Pancreas (tissue), 10 donors: ENCODE measurements around the gene AMHR2. TPM values are rescaled to one million over a fixed set of nuclear protein-coding genes. Genes with fewer than 3 reads are reported as not detected.

Source experiments
- ATAC-seq, 4 donors: fragments of 200-7000 bp; cut with Tn5 transposase; one replicate each; pipeline versions ENCODE4 v1.8.0 to v1.9.1; 2020; ENCODE audit warnings: mild to moderate bottlenecking in 4 of 4, moderate library complexity in 4 of 4
- DNase-seq, 6 donors: peaks; one replicate each; pipeline ENCODE4 v3.0.0-alpha.2; 2020
- FAIRE-seq: peaks from 2 replicates; lab custom pipeline; 2012; peaks lifted over from hg19 to GRCh38; lab: Jason Lieb, UNC
- H3K27ac ChIP-seq, 4 donors: fragments of 200-600 bp; sonication (generic); 1 replicate in 3 of 4; 2 replicates in 1 of 4; pipeline versions ENCODE4 v1.5.0 to v1.8.0; 2020
- H3K27me3 ChIP-seq, 4 donors: fragments of 200-600 bp; one replicate each; pipeline ENCODE4 v1.8.0; 2021
- H3K36me3 ChIP-seq, 3 donors: fragments of 200-600 bp; sonication (generic) in 1 of 3; one replicate each; pipeline versions ENCODE4 v1.5.0 to v1.8.0; 2020 to 2021
- H3K4me1 ChIP-seq, 3 donors: fragments of 200-600 bp; one replicate each; pipeline ENCODE4 v1.8.0; 2021
- H3K4me3 ChIP-seq, 4 donors: fragments of 200-600 bp; sonication (generic) in 2 of 4; one replicate each; pipeline versions ENCODE4 v1.5.0 to v1.8.0; 2020 to 2021
- H3K9me3 ChIP-seq, 4 donors: fragments of 200-600 bp; one replicate each; pipeline ENCODE4 v1.8.0; 2021
- WGBS, 2 donors: extraction: QIAGEN DNeasy Blood & Tissue Kit; methylation state at CpG; one replicate each; pipeline ENCODE4 v1.1.7; 2013; 5-methylcytosine and 5-hydroxymethylcytosine counted together
- intact Hi-C, 3 donors: fragments of 100-400 bp; cut with DNase I; formaldehyde crosslinking; loops; one replicate each; pipeline versions ENCODE4 v1.11.1 to v1.14.2; 2022
- polyA plus RNA-seq, 2 donors: library from polyadenylated mRNA; stranded (reverse); fragments of 200-250 nt; gene quantifications; one replicate each; pipeline ENCODE4 v1.2.3, GENCODE V29; 2013
- total RNA-seq, 6 donors: library from RNA; stranded (reverse); fragmentation: NEBNext Ultra II Directional in 4 of 6; extraction: Animal tissue kit (Norgen Biotek cat#: 25700) in 4 of 6; gene quantifications; one replicate each; pipeline versions ENCODE4 v1.2.1 to v1.2.4, GENCODE V29; 2021 to 2023
- TF ChIP-seq, protein P1 (sequence below), 4 donors: fragments of 200-600 bp; sonication (generic) in 3 of 4; IDR thresholded peaks; one replicate each; pipeline versions ENCODE4 v1.5.0 to v1.8.0; 2021; ENCODE audit warnings: antibody characterized with exemption in 4 of 4
- donor health status: healthy with polysubstance abuse.
- donor health status: DM: no; HTN: no; CAD: no; lungs with moderate emphysema.
- donor health status: DM: no; HTN: no; CAD: no.
- donor health status: control.
- donor health status: control.
- donor health status: Bipolar disorder and iron deficiency.
- donor health status: DM: yes; HTN: yes; CAD: no.
- donor health status: DM: no; HTN: no; CAD: no.
- donor health status: DM: no; HTN: no; CAD: no.
- donor health status: DM: yes; HTN: yes; CAD: no.

The AMHR2 gene
- total and polyA plus RNA-seq, 8 donors, result 1.7 to 8.1 (median 2.9) TPM

DNA sequence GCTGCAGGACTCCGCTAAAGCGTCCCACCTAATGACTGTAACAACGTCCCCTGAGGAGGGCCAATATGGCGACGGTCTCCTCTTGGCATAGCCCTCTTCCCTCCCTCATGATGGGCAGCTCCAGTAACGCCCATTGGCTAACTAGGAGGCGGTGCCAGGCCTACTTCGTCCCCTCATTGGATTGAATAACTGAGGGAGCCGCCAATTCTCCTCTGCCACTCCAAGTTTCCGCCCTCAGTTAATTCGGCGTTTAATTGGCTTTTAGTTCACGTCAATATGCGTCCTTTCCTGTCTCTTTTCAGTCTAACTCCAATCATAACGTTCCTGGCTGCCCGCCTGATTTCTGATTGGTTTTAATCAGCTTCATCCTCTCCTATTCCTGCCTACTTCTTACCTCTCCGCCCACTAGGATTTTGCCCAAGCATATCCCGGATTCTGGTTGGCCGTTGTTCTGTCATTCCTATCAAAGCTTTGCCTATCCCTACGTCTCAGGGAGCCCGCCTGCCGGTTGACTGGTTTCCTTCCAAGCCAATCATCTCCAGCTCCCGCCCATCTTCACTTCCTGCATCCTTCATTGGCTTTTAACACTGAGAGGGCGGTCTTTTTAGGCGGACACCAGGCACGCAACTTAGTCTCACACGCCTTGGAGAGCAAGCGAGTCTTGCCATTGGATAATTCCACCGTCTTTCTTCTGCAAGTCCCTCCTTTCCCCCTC is 44.1 kb upstream of the AMHR2 start:
- H3K27me3 ChIP-seq, result no peaks in the 10 kb centered on the region
- peaks cover 0 to 23% (median 7%) of the 10 kb centered on the region in 3 donors for H3K36me3 ChIP-seq
- H3K4me3 ChIP-seq, result peak overlapping the region in 3 of 4 donors; percentile 9 to 57 (median 56)
- no peaks in the 10 kb centered on the region for H3K9me3 ChIP-seq
- peaks cover 32 to 44% (median 35%) of the 10 kb centered on the region in 3 donors for H3K4me1 ChIP-seq
- peak overlapping the region; percentile 81 to 97 (median 96) for H3K27ac ChIP-seq
- TF ChIP-seq, protein P1, sequence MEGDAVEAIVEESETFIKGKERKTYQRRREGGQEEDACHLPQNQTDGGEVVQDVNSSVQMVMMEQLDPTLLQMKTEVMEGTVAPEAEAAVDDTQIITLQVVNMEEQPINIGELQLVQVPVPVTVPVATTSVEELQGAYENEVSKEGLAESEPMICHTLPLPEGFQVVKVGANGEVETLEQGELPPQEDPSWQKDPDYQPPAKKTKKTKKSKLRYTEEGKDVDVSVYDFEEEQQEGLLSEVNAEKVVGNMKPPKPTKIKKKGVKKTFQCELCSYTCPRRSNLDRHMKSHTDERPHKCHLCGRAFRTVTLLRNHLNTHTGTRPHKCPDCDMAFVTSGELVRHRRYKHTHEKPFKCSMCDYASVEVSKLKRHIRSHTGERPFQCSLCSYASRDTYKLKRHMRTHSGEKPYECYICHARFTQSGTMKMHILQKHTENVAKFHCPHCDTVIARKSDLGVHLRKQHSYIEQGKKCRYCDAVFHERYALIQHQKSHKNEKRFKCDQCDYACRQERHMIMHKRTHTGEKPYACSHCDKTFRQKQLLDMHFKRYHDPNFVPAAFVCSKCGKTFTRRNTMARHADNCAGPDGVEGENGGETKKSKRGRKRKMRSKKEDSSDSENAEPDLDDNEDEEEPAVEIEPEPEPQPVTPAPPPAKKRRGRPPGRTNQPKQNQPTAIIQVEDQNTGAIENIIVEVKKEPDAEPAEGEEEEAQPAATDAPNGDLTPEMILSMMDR (IDR thresholded peaks at IDR 0.05), result no peak
- ATAC-seq (peak; percentile 75 to 84 (median 79)), FAIRE-seq (peak; percentile 99), DNase-seq (peak; percentile 88 to 100 (median 98))
- intact Hi-C loops, result no loop called here
- 0% methylated on average over 28 to 29 of the region's 29 CpGs for WGBS, 2 donors

- Histone ChIP-seq H3K4me3 (peak within 1 kb of the TSS; percentile 9 to 57 (median 54)), H3K36me3 (peaks cover 0 to 23% (median 7%) of the 10 kb centered on the region in 3 donors), H3K27ac (peak within 1 kb of the TSS; percentile 81 to 97 (median 96)), H3K4me1 (peaks cover 32 to 51% (median 42%) of the 10 kb centered on the region in 3 donors), H3K27me3 (no peaks in the 10 kb centered on the region), H3K9me3 (no peaks in the 10 kb centered on the region)
- intact Hi-C loops, result no loop called here
- TF ChIP-seq, protein P1 (IDR thresholded peaks at IDR 0.05), result no peak
- DNase-seq (peak; percentile 89 to 99 (median 95)), FAIRE-seq (no peak), ATAC-seq (peak; percentile 61 to 76 (median 69))
- WGBS, 2 donors, result 1 to 2% methylated on average over 32 to 58 of the region's 71 CpGs
Observed at GRCh38 chr12:53380104-53380793, 43.4 kb upstream of the AMHR2 start, which contains the start of gene SP1. TSS of gene SP1 (plus strand) at chr12:53380176. CDS start at chr12:53380292, 116 bp downstream.

- FAIRE-seq (no peak), DNase-seq (peak in 4 of 6 donors; percentile 29 to 50 (median 43)), ATAC-seq (no peak)
- intact Hi-C loops, result no loop called here
- TF ChIP-seq, protein P1 (IDR thresholded peaks at IDR 0.05), result no peak
- no peaks in the 10 kb centered on the region for H3K9me3 ChIP-seq
- WGBS, 2 donors, result 10 to 15% methylated on average over 19 to 21 of the region's 21 CpGs
- H3K27me3 ChIP-seq, result no peaks in the 10 kb centered on the region
- H3K36me3 ChIP-seq, result peaks cover 0 to 23% (median 7%) of the 10 kb centered on the region in 3 donors
- H3K4me3 ChIP-seq, result peak overlapping the region in 3 of 4 donors; percentile 32 to 57 (median 51)
- H3K4me1 ChIP-seq, result peaks cover 32 to 59% (median 44%) of the 10 kb centered on the region in 3 donors
- H3K27ac ChIP-seq, result peak overlapping the region; percentile 77 to 97 (median 96)
Observed at GRCh38 chr12:53380794-53381730, 42.6 kb upstream of the AMHR2 start.

DNA sequence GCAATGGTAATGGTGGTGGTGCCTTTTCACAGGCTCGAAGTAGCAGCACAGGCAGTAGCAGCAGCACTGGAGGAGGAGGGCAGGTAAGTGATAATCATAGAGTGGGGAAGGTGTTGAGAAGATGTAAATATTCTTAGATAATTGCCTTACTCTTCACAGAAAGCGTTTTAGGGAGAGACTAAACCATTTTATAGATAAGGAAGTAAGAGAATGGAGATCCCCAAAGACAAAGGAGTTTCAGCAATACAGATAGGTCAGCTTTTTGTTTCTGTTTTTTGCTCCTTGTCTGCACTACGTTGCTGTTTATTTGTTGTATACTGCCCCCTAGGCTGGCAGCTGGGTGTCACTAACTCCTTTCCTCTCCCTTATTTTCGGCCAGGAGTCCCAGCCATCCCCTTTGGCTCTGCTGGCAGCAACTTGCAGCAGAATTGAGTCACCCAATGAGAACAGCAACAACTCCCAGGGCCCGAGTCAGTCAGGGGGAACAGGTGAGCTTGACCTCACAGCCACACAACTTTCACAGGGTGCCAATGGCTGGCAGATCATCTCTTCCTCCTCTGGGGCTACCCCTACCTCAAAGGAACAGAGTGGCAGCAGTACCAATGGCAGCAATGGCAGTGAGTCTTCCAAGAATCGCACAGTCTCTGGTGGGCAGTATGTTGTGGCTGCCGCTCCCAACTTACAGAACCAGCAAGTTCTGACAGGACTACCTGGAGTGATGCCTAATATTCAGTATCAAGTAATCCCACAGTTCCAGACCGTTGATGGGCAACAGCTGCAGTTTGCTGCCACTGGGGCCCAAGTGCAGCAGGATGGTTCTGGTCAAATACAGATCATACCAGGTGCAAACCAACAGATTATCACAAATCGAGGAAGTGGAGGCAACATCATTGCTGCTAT is 41.7 kb upstream of the AMHR2 start:
- Histone ChIP-seq H3K27me3 (no peaks in the 10 kb centered on the region), H3K9me3 (no peaks in the 10 kb centered on the region), H3K36me3 (peaks cover 0 to 23% (median 7%) of the 10 kb centered on the region in 3 donors), H3K27ac (peak overlapping the region in 2 of 4 donors; percentile 97), H3K4me1 (peaks cover 35 to 68% (median 52%) of the 10 kb centered on the region in 3 donors), H3K4me3 (peak overlapping the region in 2 of 4 donors; percentile 51 to 57)
- 28 to 33% methylated on average over 9 of the region's 9 CpGs for WGBS, 2 donors
- peak in 4 of 6 donors; percentile 48 to 79 (median 62) for DNase-seq
- ATAC-seq, result no peak
- intact Hi-C loops, result no loop called here
- TF ChIP-seq, protein P1 (IDR thresholded peaks at IDR 0.05), result peak in 1 of 4 donors; percentile 22
- no peak for FAIRE-seq
